ENCODE results near the gene HCST. TPM values are rescaled to one million over a fixed set of nuclear protein-coding genes. Genes with fewer than 3 reads are reported as not detected.

The HCST gene
- polyA plus RNA-seq, 12 donors = 3.1 to 7.7 (median 5.1) TPM; not detected in 2

DNA sequence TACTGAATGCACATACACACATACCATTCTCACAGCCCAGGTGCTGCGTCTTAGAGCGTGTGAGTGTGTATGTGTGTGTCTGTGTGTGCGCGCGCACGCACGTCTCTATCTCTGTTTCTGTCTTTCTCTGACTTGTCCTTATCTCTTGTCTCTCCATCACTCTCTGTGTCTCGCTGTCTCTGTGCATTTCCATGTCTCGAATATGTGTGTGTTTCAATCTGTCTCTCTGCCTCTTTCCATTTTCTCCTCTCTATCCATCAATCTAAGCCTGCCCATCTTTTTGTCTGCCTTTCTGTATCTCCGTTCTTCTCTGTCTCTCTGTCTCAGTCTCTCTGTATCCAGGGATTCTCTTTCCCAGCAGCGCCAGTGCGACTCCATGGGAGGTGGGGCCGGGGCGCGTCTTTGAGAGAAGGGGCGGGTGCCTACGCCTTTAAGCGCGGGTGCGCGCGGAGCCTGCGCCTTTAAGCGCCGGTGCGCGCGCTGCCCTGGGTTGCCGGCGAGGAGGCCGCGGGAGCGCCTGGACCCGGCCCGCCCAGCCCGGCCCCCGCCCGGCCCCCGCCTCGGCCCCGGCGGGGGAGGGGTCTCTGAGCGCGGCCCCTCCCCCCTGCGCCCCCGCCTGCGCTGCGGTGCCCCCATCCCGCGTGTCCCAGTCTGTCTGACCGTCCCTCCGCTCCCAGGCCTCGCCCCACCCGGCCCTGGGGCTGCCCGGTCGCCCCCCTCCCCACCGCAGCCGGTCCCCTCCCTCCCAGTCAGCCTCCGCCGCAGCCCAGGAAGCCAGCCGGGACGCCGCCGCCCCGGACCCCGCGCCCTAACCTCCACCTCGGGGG is 33.8 kb downstream of the HCST start, which contains the start of gene LRFN3:
Gene LRFN3 (plus strand): TSS at position 464 of the 827 bp plus-strand sequence. CDS start 3,052 bp downstream, outside the sequence.
- peak; percentile 73 for DNase-seq

DNA sequence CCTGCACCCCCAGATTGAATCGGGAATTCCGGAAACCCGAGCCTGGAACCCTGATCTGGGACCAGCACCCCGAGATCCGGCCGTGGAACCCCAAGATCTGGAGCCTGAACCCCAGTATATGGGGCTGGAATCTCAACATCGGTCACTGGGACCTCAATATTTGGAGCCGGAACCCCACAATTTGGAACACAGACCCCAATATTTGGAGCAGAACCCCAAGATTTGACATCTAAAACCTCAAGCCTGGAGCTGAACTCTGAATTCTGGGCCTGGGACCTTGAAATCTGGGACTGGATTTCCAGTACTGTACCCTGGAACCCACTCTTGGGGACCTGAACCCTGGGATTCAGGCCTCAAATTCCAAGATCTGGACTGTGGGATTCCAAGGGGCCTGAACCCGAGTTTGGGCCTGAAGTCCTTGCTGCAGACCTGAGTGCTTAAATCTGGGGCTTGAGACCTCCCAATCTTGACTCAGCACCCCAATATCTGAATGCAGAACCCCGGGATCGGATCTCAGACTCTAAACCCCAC is 34.5 kb downstream of the HCST start:
- DNase-seq = no peak

DNA sequence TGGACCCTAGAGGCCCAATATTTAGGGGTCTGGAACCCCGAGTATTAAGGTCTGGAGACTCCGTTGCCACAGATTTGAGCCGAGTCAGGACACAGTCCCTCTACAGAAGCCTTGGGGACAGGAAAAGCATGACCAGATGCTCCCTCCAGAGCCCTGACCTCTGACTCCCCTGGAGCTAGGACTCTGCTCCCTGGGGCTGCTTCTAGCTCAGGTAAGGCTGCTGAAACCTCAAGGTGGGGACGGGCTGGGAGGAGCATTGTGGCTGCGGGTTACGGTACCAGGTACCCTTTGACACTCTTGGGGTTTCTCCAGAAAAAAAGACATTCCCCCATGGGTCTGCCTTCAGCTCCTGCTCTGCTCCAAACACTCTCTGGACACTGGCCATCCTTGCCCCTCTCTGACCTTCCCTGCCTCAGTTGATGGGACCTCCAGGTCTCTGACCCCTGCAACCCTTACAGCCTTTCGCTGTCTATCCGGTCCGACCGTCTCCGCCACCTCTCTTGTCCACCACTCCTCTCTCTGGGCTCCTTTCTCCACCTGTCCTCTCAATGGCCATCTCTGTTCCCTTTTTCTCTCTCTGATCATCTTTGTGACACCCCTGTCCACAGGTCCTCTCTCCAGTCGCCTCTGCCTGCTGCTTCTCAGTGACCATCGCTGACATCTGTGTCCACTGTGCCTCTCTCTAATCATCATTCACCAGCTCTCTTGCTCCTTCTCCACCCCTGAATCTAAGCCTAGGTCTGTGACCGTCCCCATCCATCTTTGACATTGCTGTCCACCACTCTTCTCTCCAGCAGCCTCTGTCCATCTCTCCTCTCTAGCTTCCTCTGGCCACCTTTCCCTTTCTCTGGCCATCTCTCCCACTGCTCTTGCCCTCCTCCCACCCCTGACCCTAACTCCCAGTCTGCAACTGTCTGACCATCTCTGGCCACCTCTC is 35.3 kb downstream of the HCST start:
- no peak for DNase-seq

DNA sequence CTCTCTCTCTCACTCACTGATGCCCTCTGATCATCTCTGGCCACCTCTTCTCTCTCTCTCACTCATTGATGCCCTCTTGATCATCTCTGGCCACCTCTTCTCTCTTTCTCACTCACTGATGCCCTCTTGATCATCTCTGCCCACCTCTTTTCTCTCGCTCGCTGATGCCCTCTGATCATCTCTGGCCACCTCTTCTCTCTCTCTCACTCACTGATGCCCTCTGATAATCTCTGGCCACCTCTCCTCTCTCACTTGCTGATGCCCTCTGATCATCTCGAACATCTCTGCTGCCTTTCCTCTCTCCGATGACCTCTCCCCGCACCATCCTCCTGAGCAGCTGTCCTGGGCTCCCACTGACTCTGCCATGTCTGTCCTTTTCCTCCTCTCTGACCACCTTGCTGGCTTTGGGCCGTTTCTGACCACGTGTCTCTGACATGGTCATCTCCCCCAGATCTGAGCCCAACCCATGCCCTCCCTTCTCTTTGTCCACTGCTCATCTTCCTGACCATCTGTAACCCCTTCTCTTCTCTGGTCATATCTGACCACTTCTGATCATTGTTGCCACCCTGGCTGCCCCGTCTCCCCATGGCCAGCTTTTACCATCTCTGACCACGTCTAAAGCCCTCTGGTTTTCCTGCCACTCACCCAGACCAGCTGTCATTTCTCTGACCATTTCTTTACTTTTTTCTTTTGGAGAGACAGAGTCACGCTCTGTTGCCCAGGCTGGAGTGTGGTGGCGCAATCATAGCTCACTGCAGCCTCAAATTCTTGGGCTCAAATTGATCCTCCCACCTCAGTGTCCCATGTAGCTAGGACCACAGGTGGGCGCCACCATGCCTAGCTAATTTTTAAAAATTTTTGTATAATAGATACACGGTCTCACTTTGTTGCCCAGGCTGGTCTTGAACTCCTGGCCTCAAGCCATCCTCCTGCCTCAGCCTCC is 36.2 kb downstream of the HCST start:
- DNase-seq = no peak

DNA sequence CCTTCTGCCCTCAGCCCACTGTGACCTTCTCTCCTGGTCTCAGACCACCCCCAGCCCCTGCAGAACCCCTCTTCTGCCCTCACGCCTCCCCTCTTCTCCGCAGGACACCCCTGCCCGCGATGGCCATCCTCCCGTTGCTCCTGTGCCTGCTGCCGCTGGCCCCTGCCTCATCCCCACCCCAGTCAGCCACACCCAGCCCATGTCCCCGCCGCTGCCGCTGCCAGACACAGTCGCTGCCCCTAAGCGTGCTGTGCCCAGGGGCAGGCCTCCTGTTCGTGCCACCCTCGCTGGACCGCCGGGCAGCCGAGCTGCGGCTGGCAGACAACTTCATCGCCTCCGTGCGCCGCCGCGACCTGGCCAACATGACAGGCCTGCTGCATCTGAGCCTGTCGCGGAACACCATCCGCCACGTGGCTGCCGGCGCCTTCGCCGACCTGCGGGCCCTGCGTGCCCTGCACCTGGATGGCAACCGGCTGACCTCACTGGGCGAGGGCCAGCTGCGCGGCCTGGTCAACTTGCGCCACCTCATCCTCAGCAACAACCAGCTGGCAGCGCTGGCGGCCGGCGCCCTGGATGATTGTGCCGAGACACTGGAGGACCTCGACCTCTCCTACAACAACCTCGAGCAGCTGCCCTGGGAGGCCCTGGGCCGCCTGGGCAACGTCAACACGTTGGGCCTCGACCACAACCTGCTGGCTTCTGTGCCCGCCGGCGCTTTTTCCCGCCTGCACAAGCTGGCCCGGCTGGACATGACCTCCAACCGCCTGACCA is 37.2 kb downstream of the HCST start:
- no peak for DNase-seq

DNA sequence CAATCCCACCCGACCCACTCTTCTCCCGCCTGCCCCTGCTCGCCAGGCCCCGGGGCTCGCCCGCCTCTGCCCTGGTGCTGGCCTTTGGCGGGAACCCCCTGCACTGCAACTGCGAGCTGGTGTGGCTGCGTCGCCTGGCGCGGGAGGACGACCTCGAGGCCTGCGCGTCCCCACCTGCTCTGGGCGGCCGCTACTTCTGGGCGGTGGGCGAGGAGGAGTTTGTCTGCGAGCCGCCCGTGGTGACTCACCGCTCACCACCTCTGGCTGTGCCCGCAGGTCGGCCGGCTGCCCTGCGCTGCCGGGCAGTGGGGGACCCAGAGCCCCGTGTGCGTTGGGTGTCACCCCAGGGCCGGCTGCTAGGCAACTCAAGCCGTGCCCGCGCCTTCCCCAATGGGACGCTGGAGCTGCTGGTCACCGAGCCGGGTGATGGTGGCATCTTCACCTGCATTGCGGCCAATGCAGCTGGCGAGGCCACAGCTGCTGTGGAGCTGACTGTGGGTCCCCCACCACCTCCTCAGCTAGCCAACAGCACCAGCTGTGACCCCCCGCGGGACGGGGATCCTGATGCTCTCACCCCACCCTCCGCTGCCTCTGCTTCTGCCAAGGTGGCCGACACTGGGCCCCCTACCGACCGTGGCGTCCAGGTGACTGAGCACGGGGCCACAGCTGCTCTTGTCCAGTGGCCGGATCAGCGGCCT is 37.9 kb downstream of the HCST start:
- DNase-seq = no peak

DNA sequence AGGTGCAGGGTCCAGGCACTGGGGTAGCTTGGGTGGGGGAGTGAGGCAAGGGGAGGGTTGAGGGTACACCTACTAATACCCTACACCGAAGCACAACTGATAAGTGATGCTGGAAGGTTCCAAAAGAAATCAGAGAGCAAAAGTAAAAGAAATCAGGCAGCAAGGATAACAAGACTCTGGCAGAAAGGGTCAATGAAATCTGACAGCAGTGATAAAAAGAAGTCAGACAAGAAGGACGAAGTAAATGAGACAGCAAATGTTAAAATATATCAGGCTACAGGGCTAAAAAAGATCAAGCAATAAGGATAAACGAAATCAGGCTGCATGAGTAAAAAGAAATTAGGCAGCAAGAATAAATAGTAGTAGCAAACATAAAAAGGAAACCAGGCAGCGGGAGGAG is 38.5 kb downstream of the HCST start:
- no peak for DNase-seq

DNA sequence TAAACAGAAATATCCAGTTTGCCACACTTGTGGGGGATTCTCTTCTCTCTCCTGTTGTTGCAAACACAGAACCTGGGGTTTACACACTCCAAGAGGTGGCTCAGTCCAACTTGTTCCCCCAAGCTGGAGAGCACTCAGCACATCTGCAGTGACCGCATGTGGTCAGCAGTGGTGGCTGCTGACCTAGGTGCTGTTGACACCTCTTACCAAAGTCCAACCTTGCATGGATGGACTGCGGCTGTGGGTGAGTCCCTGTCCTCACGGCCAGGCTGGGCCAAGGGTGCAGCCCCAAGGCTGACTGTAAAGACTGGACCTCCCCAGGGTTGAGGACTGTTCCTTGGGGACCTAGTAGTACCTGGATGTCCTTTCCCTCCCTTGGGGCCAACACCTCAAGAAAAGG is 39.9 kb downstream of the HCST start:
- DNase-seq = no peak

DNA sequence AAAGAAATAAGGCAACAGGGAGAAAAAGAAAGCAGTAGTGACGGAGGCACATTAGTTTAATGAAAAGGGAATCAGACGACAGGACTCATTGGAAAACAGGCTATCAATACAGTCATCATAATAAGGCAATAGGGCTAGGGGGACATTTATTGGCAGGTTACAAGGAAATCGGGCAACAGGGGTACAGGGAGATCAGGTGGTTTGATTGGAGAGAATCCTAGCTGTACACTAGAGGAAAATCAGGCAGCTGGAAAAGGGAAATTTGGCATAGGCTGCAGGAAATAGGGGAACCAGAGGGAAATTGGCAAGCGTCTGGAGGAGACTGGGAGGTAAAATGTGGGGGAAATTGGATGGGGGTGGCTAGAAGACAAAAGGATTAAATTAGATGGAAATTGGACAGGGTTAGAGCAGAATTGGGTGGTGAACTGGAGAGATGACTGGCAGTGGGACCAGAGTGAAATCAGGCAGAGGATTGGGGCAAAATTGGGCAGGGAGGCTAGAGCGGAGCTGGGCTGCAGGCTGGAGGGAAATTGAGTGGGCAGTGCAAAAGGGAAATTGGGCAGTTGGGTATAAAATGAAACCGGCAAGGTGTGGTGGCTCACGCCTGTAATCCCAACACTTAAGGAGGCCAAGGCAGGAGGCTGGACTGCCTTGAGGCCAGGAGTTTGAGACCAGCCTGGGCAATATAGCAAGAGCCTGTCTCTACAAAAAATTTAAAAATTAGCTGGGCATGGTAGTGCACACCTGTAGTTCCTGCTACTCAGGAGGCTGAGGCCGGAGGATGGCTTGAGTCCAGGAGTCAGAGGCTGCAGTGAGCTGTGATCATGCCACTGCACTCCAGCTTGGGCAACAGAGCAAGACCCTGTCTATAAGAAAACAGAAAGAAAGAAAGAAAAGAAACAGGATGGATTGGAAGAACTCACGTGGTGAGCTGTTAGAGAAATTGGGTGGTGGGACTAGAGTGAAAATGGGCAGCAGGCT is 41.3 kb downstream of the HCST start:
- DNase-seq = no peak

DNA sequence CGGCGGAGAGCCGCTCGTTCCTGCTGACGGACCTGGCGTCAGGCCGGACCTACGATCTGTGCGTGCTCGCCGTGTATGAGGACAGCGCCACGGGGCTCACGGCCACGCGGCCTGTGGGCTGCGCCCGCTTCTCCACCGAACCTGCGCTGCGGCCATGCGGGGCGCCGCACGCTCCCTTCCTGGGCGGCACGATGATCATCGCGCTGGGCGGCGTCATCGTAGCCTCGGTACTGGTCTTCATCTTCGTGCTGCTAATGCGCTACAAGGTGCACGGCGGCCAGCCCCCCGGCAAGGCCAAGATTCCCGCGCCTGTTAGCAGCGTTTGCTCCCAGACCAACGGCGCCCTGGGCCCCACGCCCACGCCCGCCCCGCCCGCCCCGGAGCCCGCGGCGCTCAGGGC is 42.2 kb downstream of the HCST start:
- no peak for DNase-seq

DNA sequence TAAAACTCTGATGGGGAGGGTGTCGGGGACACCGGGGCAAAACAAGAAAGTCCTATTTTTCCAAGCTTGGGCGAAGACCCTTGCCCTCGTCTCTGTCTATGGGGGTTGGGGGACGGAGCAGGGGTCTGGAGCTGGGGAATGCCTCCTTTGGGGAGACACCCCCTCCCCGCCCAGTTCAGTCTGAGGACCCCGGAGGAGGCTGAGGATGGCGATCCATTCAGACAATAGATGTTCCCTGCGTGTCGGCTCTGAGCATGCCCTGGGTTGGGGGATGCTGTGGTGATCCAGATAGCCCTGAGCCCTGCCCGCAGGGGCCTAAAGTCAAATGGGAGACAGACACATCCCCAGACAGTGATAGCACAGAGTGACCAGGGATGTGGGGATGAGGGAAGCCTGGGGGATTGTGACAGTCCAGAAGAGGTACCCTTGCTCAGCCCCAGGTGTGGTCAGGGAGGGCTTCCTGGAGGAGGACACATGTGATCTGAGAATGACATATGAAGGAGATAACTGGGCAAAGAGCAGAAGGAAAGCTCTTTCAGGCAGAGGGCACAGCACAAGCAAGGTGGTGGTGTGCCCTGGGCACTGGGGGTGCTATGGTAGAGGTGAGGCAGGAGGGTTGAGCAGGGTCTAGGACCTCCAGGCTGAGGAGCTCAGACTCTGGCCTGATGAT is 42.9 kb downstream of the HCST start:
- no peak for DNase-seq

DNA sequence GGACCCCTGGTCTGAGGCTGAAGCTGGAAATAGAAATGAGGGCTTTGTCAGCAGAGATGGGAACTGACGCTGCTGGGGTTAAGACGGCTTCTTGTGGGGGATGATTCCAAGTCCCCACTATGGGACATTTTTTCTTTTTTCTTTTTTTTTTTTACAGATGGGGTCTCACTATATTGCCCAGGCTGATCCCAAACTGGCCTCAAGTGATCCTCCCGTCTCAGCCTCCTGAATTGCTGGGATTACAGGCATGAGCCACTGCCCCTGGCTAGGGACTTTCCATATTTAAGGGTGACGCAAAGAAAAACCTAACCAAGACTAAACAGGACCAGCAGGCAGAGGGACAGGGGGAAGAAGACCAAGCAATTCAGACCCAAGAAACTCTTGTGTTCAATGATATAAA is 43.9 kb downstream of the HCST start:
- DNase-seq = no peak

DNA sequence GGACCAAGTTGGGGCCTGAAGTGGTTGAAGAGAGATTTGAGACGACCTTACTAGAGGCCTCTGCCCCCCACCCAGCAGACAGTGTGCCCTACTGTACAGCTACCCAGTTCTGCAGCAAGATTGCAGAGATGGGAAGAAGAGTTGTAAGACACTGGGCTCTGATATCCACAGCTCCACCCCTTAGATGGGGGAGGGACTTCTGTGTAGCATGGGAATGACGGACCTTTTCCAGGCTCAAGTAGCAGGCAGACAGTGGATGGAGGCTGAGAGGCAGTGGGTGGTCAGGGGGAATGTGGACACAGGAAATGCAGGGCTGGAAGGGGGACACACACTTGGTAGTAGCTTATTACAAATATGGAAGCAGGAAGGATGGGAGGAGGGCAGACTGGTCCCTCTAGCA is 46.8 kb downstream of the HCST start:
- no peak for DNase-seq

Other genes starting within 250 kb of the HCST start
- gene UPK1A, start 236.0 kb upstream of the HCST start, polyA plus RNA-seq (ENCODE audit: insufficient read length in 12 of 12) = 10 to 100 TPM in 2 of 12 donors, 1 to 10 TPM in 1, under 1 TPM in 2, not detected in 7; 0.16 to 31.4 (median 5.6) TPM
- under 1 TPM in 7 of 12 donors, not detected in 5; 0.08 to 0.45 (median 0.33) TPM for gene ZBTB32, start 198.0 kb upstream of the HCST start, polyA plus RNA-seq (ENCODE audit: insufficient read length in 12 of 12)
- gene KMT2B, start 184.5 kb upstream of the HCST start, polyA plus RNA-seq (ENCODE audit: insufficient read length in 12 of 12) = 10 to 100 TPM in 11 of 12 donors, not detected in 1; 14.2 to 29.8 (median 19.9) TPM
- gene IGFLR1, start 160.1 kb upstream of the HCST start, polyA plus RNA-seq (ENCODE audit: insufficient read length in 12 of 12) = 1 to 10 TPM in 10 of 12 donors, not detected in 2; 1.7 to 4.0 (median 3.3) TPM
- gene U2AF1L4, start 157.1 kb upstream of the HCST start, polyA plus RNA-seq (ENCODE audit: insufficient read length in 12 of 12) = 10 to 100 TPM in 11 of 12 donors, not detected in 1; 10.6 to 36.2 (median 13.0) TPM
- gene PSENEN, start 156.9 kb upstream of the HCST start, polyA plus RNA-seq (ENCODE audit: insufficient read length in 12 of 12) = 10 to 100 TPM in 11 of 12 donors, not detected in 1; 30.3 to 54.5 (median 37.3) TPM
- gene LIN37, start 154.0 kb upstream of the HCST start, polyA plus RNA-seq (ENCODE audit: insufficient read length in 12 of 12) = 10 to 100 TPM in 2 of 12 donors, 1 to 10 TPM in 8, not detected in 2; 5.3 to 11.3 (median 9.5) TPM
- 1,000 to 10,000 TPM in 1 of 12 donors, 100 to 1,000 TPM in 11; 347 to 1,124 (median 629) TPM for gene HSPB6, start 145.5 kb upstream of the HCST start, polyA plus RNA-seq (ENCODE audit: insufficient read length in 12 of 12)
- 10 to 100 TPM in 8 of 12 donors, 1 to 10 TPM in 3, not detected in 1; 7.1 to 30.4 (median 13.7) TPM for gene PROSER3, start 144.4 kb upstream of the HCST start, polyA plus RNA-seq (ENCODE audit: insufficient read length in 12 of 12)
- 10 to 100 TPM in 11 of 12 donors, not detected in 1; 10.5 to 29.8 (median 15.8) TPM for gene ARHGAP33, start 127.0 kb upstream of the HCST start, polyA plus RNA-seq (ENCODE audit: insufficient read length in 12 of 12)
- under 1 TPM in 1 of 12 donors, not detected in 11; 0.80 TPM for gene PRODH2, start 89.7 kb upstream of the HCST start, polyA plus RNA-seq (ENCODE audit: insufficient read length in 12 of 12)
- under 1 TPM in 9 of 12 donors, not detected in 3; 0.06 to 0.97 (median 0.29) TPM for gene NPHS1, start 50.0 kb upstream of the HCST start, polyA plus RNA-seq (ENCODE audit: insufficient read length in 12 of 12)
- under 1 TPM in 10 of 12 donors, not detected in 2; 0.18 to 0.55 (median 0.27) TPM for gene KIRREL2, start 45.6 kb upstream of the HCST start, polyA plus RNA-seq (ENCODE audit: insufficient read length in 12 of 12)
- gene APLP1, start 34.0 kb upstream of the HCST start, polyA plus RNA-seq (ENCODE audit: insufficient read length in 12 of 12) = 10 to 100 TPM in 1 of 12 donors, 1 to 10 TPM in 10, not detected in 1; 3.4 to 33.6 (median 5.8) TPM
- gene NFKBID, start 2.0 kb upstream of the HCST start, polyA plus RNA-seq (ENCODE audit: insufficient read length in 12 of 12) = 1 to 10 TPM in 6 of 12 donors, under 1 TPM in 4, not detected in 2; 0.82 to 8.5 (median 1.3) TPM
- gene TYROBP, start 5.8 kb downstream of the HCST start, polyA plus RNA-seq (ENCODE audit: insufficient read length in 12 of 12) = 10 to 100 TPM in 11 of 12 donors, not detected in 1; 11.8 to 33.6 (median 12.5) TPM
- gene LRFN3, start 33.8 kb downstream of the HCST start, polyA plus RNA-seq (ENCODE audit: insufficient read length in 12 of 12) = 10 to 100 TPM in 1 of 12 donors, 1 to 10 TPM in 10, not detected in 1; 4.2 to 13.9 (median 7.6) TPM
- gene SDHAF1, start 92.7 kb downstream of the HCST start, polyA plus RNA-seq (ENCODE audit: insufficient read length in 12 of 12) = 10 to 100 TPM in 9 of 12 donors, 1 to 10 TPM in 2, not detected in 1; 9.1 to 24.4 (median 10.9) TPM
- 1 to 10 TPM in 1 of 12 donors, under 1 TPM in 10, not detected in 1; 0.08 to 6.3 (median 0.65) TPM for gene SYNE4, start 106.3 kb downstream of the HCST start, polyA plus RNA-seq (ENCODE audit: insufficient read length in 12 of 12)
- 10 to 100 TPM in 2 of 12 donors, 1 to 10 TPM in 8, not detected in 2; 6.7 to 13.1 (median 7.8) TPM for gene ALKBH6, start 111.7 kb downstream of the HCST start, polyA plus RNA-seq (ENCODE audit: insufficient read length in 12 of 12)
- gene CLIP3, start 130.3 kb downstream of the HCST start, polyA plus RNA-seq (ENCODE audit: insufficient read length in 12 of 12) = 10 to 100 TPM in 11 of 12 donors, not detected in 1; 13.4 to 88.9 (median 18.1) TPM
- 10 to 100 TPM in 2 of 12 donors, 1 to 10 TPM in 9, not detected in 1; 5.8 to 17.9 (median 8.1) TPM for gene THAP8, start 151.8 kb downstream of the HCST start, polyA plus RNA-seq (ENCODE audit: insufficient read length in 12 of 12)
- 1 to 10 TPM in 11 of 12 donors, not detected in 1; 2.2 to 4.9 (median 3.1) TPM for gene WDR62, start 152.4 kb downstream of the HCST start, polyA plus RNA-seq (ENCODE audit: insufficient read length in 12 of 12)
- not detected for gene OVOL3, start 208.6 kb downstream of the HCST start, polyA plus RNA-seq (ENCODE audit: insufficient read length in 12 of 12)
- 10 to 100 TPM in 10 of 12 donors, not detected in 2; 29.0 to 50.0 (median 39.8) TPM for gene POLR2I, start 212.3 kb downstream of the HCST start, polyA plus RNA-seq (ENCODE audit: insufficient read length in 12 of 12)
- 10 to 100 TPM in 11 of 12 donors, not detected in 1; 54.6 to 85.5 (median 75.2) TPM for gene TBCB, start 212.9 kb downstream of the HCST start, polyA plus RNA-seq (ENCODE audit: insufficient read length in 12 of 12)
- 100 to 1,000 TPM in 11 of 12 donors, not detected in 1; 277 to 639 (median 505) TPM for gene CAPNS1, start 237.5 kb downstream of the HCST start, polyA plus RNA-seq (ENCODE audit: insufficient read length in 12 of 12)
- gene COX7A1, start 249.9 kb downstream of the HCST start, polyA plus RNA-seq (ENCODE audit: insufficient read length in 12 of 12) = 100 to 1,000 TPM in 10 of 12 donors, 10 to 100 TPM in 1, not detected in 1; 89.0 to 273 (median 210) TPM

Data from muscle of arm (tissue), 12 donors.